A549 treated with GW870086 at 1 μM for 4 hours (cell line): ENCODE results near the gene UPK3BL2. TPM values are rescaled to one million over a fixed set of nuclear protein-coding genes. Genes with fewer than 3 reads are reported as not detected.

Experiments used
- total RNA-seq: library from RNA; stranded (reverse); fragments of 200-300 nt; extraction: Qiagen RNA extraction; gene quantifications from 5 replicates; pipeline ENCODE4 v1.2.3, GENCODE V29; 2022; ENCODE audit warnings: low read depth

Gene UPK3BL2, protein sequence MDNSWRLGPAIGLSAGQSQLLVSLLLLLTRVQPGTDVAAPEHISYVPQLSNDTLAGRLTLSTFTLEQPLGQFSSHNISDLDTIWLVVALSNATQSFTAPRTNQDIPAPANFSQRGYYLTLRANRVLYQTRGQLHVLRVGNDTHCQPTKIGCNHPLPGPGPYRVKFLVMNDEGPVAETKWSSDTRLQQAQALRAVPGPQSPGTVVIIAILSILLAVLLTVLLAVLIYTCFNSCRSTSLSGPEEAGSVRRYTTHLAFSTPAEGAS
- total RNA-seq, result 1.3 to 3.3 TPM (median 2.3 TPM) in 5 replicates

DNA sequence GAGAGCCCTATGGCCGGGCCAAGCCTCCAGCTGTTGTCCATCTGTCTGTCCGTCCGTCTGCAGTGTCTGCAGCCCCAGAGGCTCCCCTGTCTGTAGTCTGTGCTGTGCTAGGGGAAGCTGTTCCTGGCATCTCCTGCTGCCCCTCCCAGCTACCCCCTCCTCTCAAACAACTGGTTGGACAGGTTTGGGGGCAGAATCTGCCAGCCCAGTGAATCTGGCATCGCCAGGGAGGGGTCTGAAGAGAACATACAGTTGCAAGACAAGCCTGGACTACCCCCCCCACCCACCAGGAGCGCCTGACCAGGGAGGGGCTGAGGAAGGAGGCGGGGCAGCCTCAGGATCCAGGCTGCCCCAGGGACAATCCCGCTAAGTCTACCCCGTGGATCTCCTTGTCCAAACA, at the start of gene UPK3BL2:
Gene UPK3BL2, minus strand, starts transcription at position 101 of the 400 bp plus-strand sequence. Its CDS starts 60 bp downstream, at position 41.

DNA sequence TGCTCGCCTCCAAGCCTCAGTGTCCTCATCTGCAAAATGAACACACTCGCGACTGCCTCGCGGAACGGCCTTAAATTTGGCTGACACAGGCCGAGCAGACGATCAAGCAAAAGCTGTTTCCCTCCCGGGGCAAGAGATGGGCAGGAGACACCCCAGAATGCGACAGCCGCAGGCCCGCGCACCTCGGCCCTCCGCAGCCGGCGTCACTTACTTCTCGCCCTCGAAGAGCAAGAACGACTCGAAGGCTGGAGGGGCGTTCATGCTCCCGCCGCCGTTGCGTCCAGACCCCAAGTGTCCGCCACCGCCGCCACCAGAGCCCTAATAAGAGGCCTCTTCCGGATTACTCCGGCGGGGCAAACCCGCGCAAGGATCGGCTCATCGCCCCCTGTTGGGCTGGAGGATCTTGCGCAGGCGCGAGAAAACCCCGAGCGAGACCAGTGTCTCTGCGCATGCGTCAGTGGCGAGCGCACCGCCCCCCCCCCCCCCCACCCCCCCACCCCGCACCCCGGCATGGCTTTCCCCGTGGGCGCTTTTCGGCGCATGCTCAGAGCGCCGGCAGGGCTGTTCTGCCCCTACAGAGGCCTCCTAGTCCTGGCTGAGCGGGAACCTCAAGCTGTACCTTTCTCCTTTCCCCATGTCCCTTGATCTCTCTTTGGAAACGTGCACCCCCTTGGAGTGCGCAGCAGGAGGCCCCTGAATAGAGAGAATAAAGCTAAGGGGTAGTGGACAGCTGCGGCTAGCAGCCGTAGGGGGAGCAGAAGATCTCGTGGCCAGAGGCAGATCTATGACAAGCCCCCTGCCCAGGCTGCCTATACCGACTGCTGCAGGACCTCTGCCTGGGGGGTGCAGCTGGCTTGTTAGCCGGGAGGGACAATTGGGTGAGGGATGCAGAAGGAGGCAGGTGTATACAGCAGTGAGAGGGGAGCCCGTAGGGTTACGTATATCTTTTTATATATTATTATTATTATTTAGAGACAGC, 29.1 kb upstream of the UPK3BL2 start, which contains the start of gene POLR2J3:
Gene POLR2J3, minus strand, starts transcription at position 323 of the 979 bp plus-strand sequence. Its CDS starts 62 bp downstream, at position 261.

DNA sequence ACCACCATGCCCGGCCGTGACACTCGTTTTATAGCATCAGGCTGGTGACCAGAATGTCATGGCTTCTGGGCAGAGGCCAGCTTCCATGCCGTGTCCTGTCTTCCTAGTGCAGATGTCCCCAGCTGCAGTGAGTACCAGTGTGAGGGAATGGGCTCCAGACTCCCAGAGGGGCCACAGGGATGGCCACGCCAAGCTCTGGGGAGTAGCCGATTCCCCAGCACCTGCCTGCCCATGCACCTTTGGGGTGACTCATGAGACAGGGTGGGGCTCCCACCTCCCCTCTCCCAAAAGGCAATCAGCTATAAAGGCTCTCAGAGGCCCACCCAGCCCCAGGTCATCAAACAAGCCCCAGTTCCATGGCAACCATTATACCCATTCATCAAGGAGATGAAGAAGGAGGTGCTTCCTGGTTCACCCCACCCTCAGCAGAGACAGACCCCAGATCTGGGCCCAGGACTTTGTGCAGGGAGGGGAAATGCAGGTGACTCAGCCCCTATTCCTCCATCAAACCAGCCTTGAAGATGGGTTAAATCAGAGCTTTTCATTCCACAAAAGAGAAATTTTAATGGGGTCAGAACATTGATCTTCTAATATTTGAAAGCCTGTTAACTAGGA, 7.4 kb upstream of the UPK3BL2 start, which contains the start of gene SPDYE2:
Gene SPDYE2, plus strand, starts transcription at position 419 of the 615 bp plus-strand sequence. CDS start 2,030 bp downstream, outside the sequence.

DNA sequence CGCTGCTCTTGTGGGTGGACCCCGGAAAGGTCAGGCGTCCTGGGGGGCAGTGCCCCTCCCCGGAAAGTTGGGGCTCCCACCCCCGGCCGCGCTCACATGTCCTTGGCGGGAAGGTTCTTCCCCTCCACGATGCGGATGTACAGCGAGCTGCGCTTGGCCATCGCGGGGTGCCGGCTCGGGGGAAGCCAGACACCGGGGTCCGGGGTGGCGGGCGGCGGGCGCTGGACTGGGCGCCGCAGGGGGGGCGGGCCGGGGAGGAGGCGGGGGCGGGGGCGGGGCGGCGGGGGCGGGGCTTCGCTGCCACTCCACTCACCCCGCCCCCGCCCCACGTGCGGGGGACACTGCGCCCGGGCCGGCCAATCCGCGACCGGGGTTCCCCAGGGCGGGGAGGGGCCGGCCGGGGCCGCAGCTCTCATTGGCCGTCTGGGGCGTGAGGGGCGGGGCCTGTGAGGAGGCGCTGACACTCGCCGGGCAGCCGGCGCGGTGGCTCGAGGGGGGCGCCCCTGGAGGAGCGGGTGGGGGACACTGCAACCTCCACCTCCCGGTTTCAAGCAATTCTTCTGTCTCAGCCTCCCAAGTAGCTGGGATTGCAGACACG, 25.8 kb downstream of the UPK3BL2 start, which contains the start of gene RASA4B:
Gene RASA4B, minus strand, starts transcription at position 228 of the 598 bp plus-strand sequence. Its CDS starts 67 bp downstream, at position 161.

Other genes starting within 250 kb of the UPK3BL2 start
- not detected in 5 replicates for gene SPDYE6, start 187.3 kb downstream of the UPK3BL2 start, total RNA-seq
- 21.2 to 24.5 TPM (median 23.0 TPM) in 5 replicates for gene PRKRIP1, start 147.3 kb downstream of the UPK3BL2 start, total RNA-seq
- gene ORAI2, start 110.1 kb downstream of the UPK3BL2 start, total RNA-seq, result 29.7 to 36.7 TPM (median 32.1 TPM) in 5 replicates
- gene ALKBH4, start 78.8 kb downstream of the UPK3BL2 start, total RNA-seq, result 9.1 to 14.4 TPM (median 11.4 TPM) in 5 replicates
- 25.5 to 31.2 TPM (median 29.0 TPM) in 5 replicates for gene LRWD1, start 78.7 kb downstream of the UPK3BL2 start, total RNA-seq
- gene POLR2J, start 64.8 kb downstream of the UPK3BL2 start, total RNA-seq, result 103 to 112 TPM (median 105 TPM) in 5 replicates
- 1.1 to 2.4 TPM (median 2.1 TPM) in 5 replicates for gene RASA4B, start 25.9 kb downstream of the UPK3BL2 start, total RNA-seq
- not detected in 5 replicates for gene SPDYE2, start 7.5 kb upstream of the UPK3BL2 start, total RNA-seq
- gene POLR2J3, start 28.9 kb upstream of the UPK3BL2 start, total RNA-seq, result 14.5 to 41.0 TPM (median 36.3 TPM) in 5 replicates
- gene RASA4, start 73.1 kb upstream of the UPK3BL2 start, total RNA-seq, result 1.5 to 2.5 TPM (median 1.7 TPM) in 5 replicates
- gene UPK3BL1, start 99.1 kb upstream of the UPK3BL2 start, total RNA-seq, result 8.5 to 20.2 TPM (median 12.7 TPM) in 5 replicates
- gene SPDYE2B, start 106.6 kb upstream of the UPK3BL2 start, total RNA-seq, result not detected in 5 replicates
- gene POLR2J2, start 128.0 kb upstream of the UPK3BL2 start, total RNA-seq, result 0.07 to 0.95 TPM (median 0.30 TPM) in 5 replicates
- gene FAM185A, start 205.3 kb upstream of the UPK3BL2 start, total RNA-seq, result 5.8 to 7.0 TPM (median 6.5 TPM) in 5 replicates